ENCODE data around the gene PSMA1. TPM values are rescaled to one million over a fixed set of nuclear protein-coding genes. Genes with fewer than 3 reads are reported as not detected.

Gene PSMA1
- total and polyA plus RNA-seq, 2 of the 8 experiments (the other 6 are each of a cell fraction or from before 2014, with no cell fraction given), result 148 to 159 TPM

GRCh38 chr11:14519597-14519916, 629 bp downstream of the PSMA1 start:
- H3K56ac ChIP-seq (replicated peaks; ENCODE audit: insufficient read length, low read depth, low read length), result no peak overlapping the region
- H4K20me1 ChIP-seq (replicated peaks in 1 of 2; ENCODE audit: control insufficient read depth in 1 of 2, insufficient read depth in 2 of 2, low read length in 2 of 2), result no peaks in the 10 kb centered on the region
- H2BK120ac ChIP-seq (replicated peaks; ENCODE audit: low read depth, low read length), result no peak overlapping the region
- no peak overlapping the region for H3K18ac ChIP-seq (ENCODE audit: extremely low read depth, low read length)
- H3K14ac ChIP-seq (ENCODE audit: insufficient read length), result no peak overlapping the region
- no peak for FAIRE-seq
- peak overlapping the region; percentile 97 for H4K8ac ChIP-seq (ENCODE audit: extremely low read depth, insufficient read depth, low read length)
- peaks cover 2 to 23% (median 14%) of the 10 kb centered on the region in 4 experiments for H3K36me3 ChIP-seq (ENCODE audit: control insufficient read depth in 2 of 4, insufficient read depth in 4 of 4, low read length in 3 of 4)
- H3K4me3 ChIP-seq (ENCODE audit: extremely low read depth in 1 of 4, insufficient read depth in 2 of 4, low read depth in 3 of 4, low read length in 4 of 4), result peak overlapping the region; percentile 90 to 100 (median 100)
- H3K27me3 ChIP-seq (replicated peaks in 1 of 4; ENCODE audit: control insufficient read depth in 3 of 4, extremely low read depth in 1 of 4, insufficient read depth in 3 of 4, low read length in 3 of 4), result no peaks in the 10 kb centered on the region
- TF ChIP-seq KDM5A (IDR thresholded peaks at IDR 0.05; ENCODE audit: low read length), result no peak
- TF ChIP-seq GABPA (IDR thresholded peaks at IDR 0.05; ENCODE audit: borderline replicate concordance, insufficient read depth, low read length), result no peak
- TF ChIP-seq CTCF (IDR thresholded peaks at IDR 0.05; ENCODE audit: control extremely low read depth in 1 of 3, insufficient read depth in 1 of 3, low read depth in 1 of 3, low read length in 3 of 3), result no peak
- TF ChIP-seq NANOG (IDR thresholded peaks at IDR 0.05; ENCODE audit: insufficient read depth, low read depth, low read length, poor library complexity, severe bottlenecking), result no peak
- no peak for TF ChIP-seq SAP30 (IDR thresholded peaks at IDR 0.05; ENCODE audit: insufficient read depth, insufficient replicate concordance, low read length)
- no peak for TF ChIP-seq RAD21 (IDR thresholded peaks at IDR 0.05 in 1 of 2, conservative IDR thresholded peaks at IDR 0.05 in 1 of 2; ENCODE audit: low read depth in 2 of 2, low read length in 2 of 2)
- WGBS, 2 experiments (ENCODE audit: extremely low coverage in 1 of 2, insufficient coverage in 1 of 2, insufficient read length in 1 of 2, insufficient replicate concordance in 2 of 2, low coverage in 1 of 2, low lambda C conversion rate in 2 of 2, missing lambda C conversion rate in 1 of 2), result 4% methylated on average over 10 of the region's 10 CpGs; no CpG with 5 or more reads in 1 of the 2 experiments
- peaks cover 4% of the 10 kb centered on the region for H3K23me2 ChIP-seq (ENCODE audit: low read depth, low read length)
- POLR2A ChIA-PET (ENCODE audit: partially characterized antibody), result interaction anchor here (1.0 to 1.3 kb wide), 3 partner anchors 12 to 28 kb away, joined by 3 to 10 read pairs (median 3); no protein-coding TSS in a partner anchor
- H4K91ac ChIP-seq (replicated peaks; ENCODE audit: insufficient read length, low read length), result no peak overlapping the region
- peaks cover 0 to 17% of the 10 kb centered on the region in 2 experiments; a peak in 3 of 4 replicates for H3K79me2 ChIP-seq (ENCODE audit: control insufficient read depth in 1 of 2, insufficient read depth in 2 of 2, low read length in 2 of 2)
- H2AFZ ChIP-seq (ENCODE audit: low read length), result peak overlapping the region; percentile 84; the same call in 1 of the 2 replicates
- H2BK15ac ChIP-seq (ENCODE audit: low read length), result no peak overlapping the region
- no peak for DNase-seq (ENCODE audit: low read depth in 1 of 2, low spot score in 2 of 2)
- H3K79me1 ChIP-seq (ENCODE audit: low read depth, low read length), result no peaks in the 10 kb centered on the region
- H3K9ac ChIP-seq (replicated peaks in 1 of 4; ENCODE audit: extremely low read depth in 1 of 4, low read depth in 3 of 4, low read length in 3 of 4), result peak overlapping the region; percentile 88 to 95 (median 93)
- H3K23ac ChIP-seq (ENCODE audit: insufficient read length), result no peak overlapping the region
- H2AK5ac ChIP-seq (ENCODE audit: low read depth, low read length), result no peak overlapping the region
- peak overlapping the region; percentile 91; the same call in 1 of the 2 replicates for H2BK5ac ChIP-seq (ENCODE audit: low read depth, low read length)
- peak overlapping the region; percentile 74; the same call in 1 of the 2 replicates for H3K27ac ChIP-seq (ENCODE audit: low read depth, low read length)
- no peaks in the 10 kb centered on the region for H3K9me3 ChIP-seq (ENCODE audit: insufficient read depth in 2 of 2, low read depth in 1 of 2, low read length in 1 of 2)
- peak overlapping the region; percentile 71 to 93 for H3K4me2 ChIP-seq (ENCODE audit: insufficient read depth in 1 of 2, low read depth in 2 of 2, low read length in 2 of 2)
- H3K4me1 ChIP-seq (replicated peaks in 1 of 4; ENCODE audit: control insufficient read depth in 3 of 4, insufficient read depth in 4 of 4, low read length in 3 of 4), result peaks cover 0 to 2% (median 0%) of the 10 kb centered on the region in 4 experiments; a peak in 2 of 7 replicates
- no peak overlapping the region for H2BK12ac ChIP-seq (ENCODE audit: low read depth, low read length)
- no peak overlapping the region for H2BK20ac ChIP-seq (ENCODE audit: low read length)
- CTCF ChIA-PET (ENCODE audit: partially characterized antibody), result interaction anchor here (1.7 kb wide), 1 partner anchor 11 kb away, joined by 5 read pairs; no protein-coding TSS in a partner anchor
- H4K5ac ChIP-seq (ENCODE audit: insufficient read length, low read depth, low read length), result peak overlapping the region; percentile 41
- H3K4ac ChIP-seq (replicated peaks; ENCODE audit: insufficient read length, low read depth, low read length), result peak overlapping the region; percentile 8

Measured in H1 (cell line).